ENCODE measurements around the gene SLC5A6. TPM values are rescaled to one million over a fixed set of nuclear protein-coding genes. Genes with fewer than 3 reads are reported as not detected.

The SLC5A6 gene
- polyA plus RNA-seq, 1 donor from 2014 or later: 64.3 TPM

DNA sequence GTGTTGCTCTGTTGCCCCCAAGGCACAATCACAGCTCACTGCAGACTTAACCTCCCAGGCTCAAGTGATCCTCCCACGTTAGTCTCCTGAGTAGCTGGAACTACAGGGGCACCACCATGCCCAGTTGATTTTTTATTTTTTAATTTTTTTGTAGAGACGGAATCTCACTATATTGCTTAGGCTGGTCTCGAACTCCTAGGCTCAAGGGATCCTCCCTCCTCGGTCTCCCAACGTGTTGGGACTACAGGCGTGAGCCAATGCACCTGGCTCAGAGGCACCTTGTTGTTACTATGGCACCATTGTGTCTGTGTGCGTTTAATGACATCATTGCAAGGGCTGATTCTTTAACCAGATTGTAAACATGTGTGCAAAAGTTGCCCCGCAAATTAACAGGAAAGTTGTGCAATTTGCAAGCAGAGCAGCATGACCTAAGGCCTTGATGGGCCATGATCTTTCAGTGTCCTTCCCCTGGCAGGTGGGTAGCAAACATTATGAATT is 40.7 kb downstream of the SLC5A6 start:
- H3K36me3 ChIP-seq (ENCODE audit: insufficient read depth, low read length): no peaks in the 10 kb centered on the region
- no peak overlapping the region for H3K4me3 ChIP-seq (ENCODE audit: low read length)
- no peaks in the 10 kb centered on the region for H3F3A ChIP-seq (ENCODE audit: insufficient read depth, low read length, poor library complexity, severe bottlenecking)
- H3K9me2 ChIP-seq (ENCODE audit: insufficient read depth, low read length): no peaks in the 10 kb centered on the region
- no peaks in the 10 kb centered on the region for H3K27me3 ChIP-seq (ENCODE audit: insufficient read depth, low read depth, low read length)
- H2AFZ ChIP-seq (ENCODE audit: low read depth, low read length): no peak overlapping the region
- no peak overlapping the region for H3K4me2 ChIP-seq (ENCODE audit: low read length)
- TF ChIP-seq RAD21 (conservative IDR thresholded peaks at IDR 0.05) (no peak), POLR2AphosphoS5 (IDR thresholded peaks at IDR 0.05) (no peak), REST (IDR thresholded peaks at IDR 0.05; ENCODE audit: borderline replicate concordance) (no peak), EZH2 (IDR thresholded peaks at IDR 0.05; ENCODE audit: borderline replicate concordance, insufficient read depth, low read length, poor library complexity, severe bottlenecking) (no peak), TAF1 (IDR thresholded peaks at IDR 0.05; ENCODE audit: low read depth) (no peak), EP300 (conservative IDR thresholded peaks at IDR 0.05; ENCODE audit: poor library complexity, severe bottlenecking) (no peak), SMC3 (conservative IDR thresholded peaks at IDR 0.05; ENCODE audit: poor library complexity) (no peak), MXI1 (conservative IDR thresholded peaks at IDR 0.05; ENCODE audit: poor library complexity, severe bottlenecking) (no peak)
- TF ChIP-seq, protein P1, sequence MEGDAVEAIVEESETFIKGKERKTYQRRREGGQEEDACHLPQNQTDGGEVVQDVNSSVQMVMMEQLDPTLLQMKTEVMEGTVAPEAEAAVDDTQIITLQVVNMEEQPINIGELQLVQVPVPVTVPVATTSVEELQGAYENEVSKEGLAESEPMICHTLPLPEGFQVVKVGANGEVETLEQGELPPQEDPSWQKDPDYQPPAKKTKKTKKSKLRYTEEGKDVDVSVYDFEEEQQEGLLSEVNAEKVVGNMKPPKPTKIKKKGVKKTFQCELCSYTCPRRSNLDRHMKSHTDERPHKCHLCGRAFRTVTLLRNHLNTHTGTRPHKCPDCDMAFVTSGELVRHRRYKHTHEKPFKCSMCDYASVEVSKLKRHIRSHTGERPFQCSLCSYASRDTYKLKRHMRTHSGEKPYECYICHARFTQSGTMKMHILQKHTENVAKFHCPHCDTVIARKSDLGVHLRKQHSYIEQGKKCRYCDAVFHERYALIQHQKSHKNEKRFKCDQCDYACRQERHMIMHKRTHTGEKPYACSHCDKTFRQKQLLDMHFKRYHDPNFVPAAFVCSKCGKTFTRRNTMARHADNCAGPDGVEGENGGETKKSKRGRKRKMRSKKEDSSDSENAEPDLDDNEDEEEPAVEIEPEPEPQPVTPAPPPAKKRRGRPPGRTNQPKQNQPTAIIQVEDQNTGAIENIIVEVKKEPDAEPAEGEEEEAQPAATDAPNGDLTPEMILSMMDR (IDR thresholded peaks at IDR 0.05; ENCODE audit: poor library complexity, severe bottlenecking): no peak
- no peaks in the 10 kb centered on the region for H3K9me3 ChIP-seq (ENCODE audit: low read length)
- H3K27ac ChIP-seq (ENCODE audit: low read length): no peak overlapping the region
- no peak overlapping the region for H3K9ac ChIP-seq (ENCODE audit: low read length)
- H4K20me1 ChIP-seq (ENCODE audit: insufficient read depth): no peaks in the 10 kb centered on the region
- no peaks in the 10 kb centered on the region for H3K79me2 ChIP-seq (replicated peaks; ENCODE audit: insufficient read depth, low read length)

DNA sequence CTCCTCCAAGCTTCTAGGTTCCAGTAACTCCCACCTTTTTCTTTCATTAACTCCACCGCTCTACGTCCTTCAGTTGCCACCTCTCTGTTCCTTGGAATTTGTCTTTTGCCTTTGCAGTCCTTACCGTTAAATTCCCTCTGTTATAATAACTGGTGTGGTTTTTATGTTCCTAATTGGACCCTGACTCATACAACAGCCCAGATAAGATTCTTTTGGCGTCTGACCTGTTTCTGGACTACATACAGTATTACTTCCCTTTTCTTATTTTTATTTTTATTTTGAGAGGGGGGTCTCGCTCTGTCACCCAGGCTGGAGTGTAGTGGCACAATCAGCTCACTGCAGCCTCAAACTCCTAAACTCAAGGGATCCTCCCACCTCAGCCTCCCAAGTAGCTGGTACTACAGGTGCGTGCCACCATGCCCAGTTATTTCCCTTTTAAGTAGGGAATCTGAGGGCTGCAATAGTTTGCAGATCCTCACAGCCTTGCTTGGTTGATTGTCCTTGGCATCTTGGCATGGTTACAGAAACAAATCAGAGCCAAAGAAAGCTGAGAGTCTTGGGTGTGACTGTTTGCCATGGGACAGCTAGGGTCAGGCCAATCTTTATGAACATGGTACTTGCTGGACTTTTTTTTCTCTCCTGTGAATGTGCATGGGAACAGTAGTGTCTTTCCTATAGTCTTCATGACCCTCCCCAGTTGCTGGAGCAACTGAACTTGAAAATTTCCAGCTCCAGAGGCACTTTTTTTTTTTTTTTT is 41.3 kb downstream of the SLC5A6 start:
- Histone ChIP-seq H4K20me1 (ENCODE audit: insufficient read depth) (no peaks in the 10 kb centered on the region), H3K27me3 (ENCODE audit: insufficient read depth, low read depth, low read length) (no peaks in the 10 kb centered on the region), H2AFZ (ENCODE audit: low read depth, low read length) (no peak overlapping the region), H3K4me2 (ENCODE audit: low read length) (no peak overlapping the region), H3K9me3 (ENCODE audit: low read length) (no peaks in the 10 kb centered on the region), H3K27ac (ENCODE audit: low read length) (no peak overlapping the region), H3K9me2 (ENCODE audit: insufficient read depth, low read length) (no peaks in the 10 kb centered on the region), H3K4me3 (ENCODE audit: low read length) (no peak overlapping the region), H3K79me2 (replicated peaks; ENCODE audit: insufficient read depth, low read length) (no peaks in the 10 kb centered on the region), H3F3A (ENCODE audit: insufficient read depth, low read length, poor library complexity, severe bottlenecking) (no peaks in the 10 kb centered on the region), H3K36me3 (ENCODE audit: insufficient read depth, low read length) (no peaks in the 10 kb centered on the region), H3K9ac (ENCODE audit: low read length) (no peak overlapping the region)
- TF ChIP-seq, protein P1 (IDR thresholded peaks at IDR 0.05; ENCODE audit: poor library complexity, severe bottlenecking): no peak
- no peak for TF ChIP-seq EP300 (conservative IDR thresholded peaks at IDR 0.05; ENCODE audit: poor library complexity, severe bottlenecking)
- TF ChIP-seq POLR2AphosphoS5 (IDR thresholded peaks at IDR 0.05): no peak
- TF ChIP-seq MXI1 (conservative IDR thresholded peaks at IDR 0.05; ENCODE audit: poor library complexity, severe bottlenecking): no peak
- TF ChIP-seq RAD21 (conservative IDR thresholded peaks at IDR 0.05): no peak
- no peak for TF ChIP-seq REST (IDR thresholded peaks at IDR 0.05; ENCODE audit: borderline replicate concordance)
- TF ChIP-seq TAF1 (IDR thresholded peaks at IDR 0.05; ENCODE audit: low read depth): no peak
- no peak for TF ChIP-seq SMC3 (conservative IDR thresholded peaks at IDR 0.05; ENCODE audit: poor library complexity)
- no peak for TF ChIP-seq EZH2 (IDR thresholded peaks at IDR 0.05; ENCODE audit: borderline replicate concordance, insufficient read depth, low read length, poor library complexity, severe bottlenecking)
